OCI-LY7 (cell line): ENCODE results near the gene SIGLEC9.

Experiments
- EZH2phosphoT487 ChIP-seq: fragments of 200-600 bp; sonication (generic); IDR thresholded peaks from 2 replicates; pipeline ENCODE4 v1.6.1; 2018; ENCODE audit warnings: low read depth, borderline replicate concordance, mild to moderate bottlenecking, mixed run types, antibody characterized with exemption, low read length, moderate library complexity, mixed read lengths
- TF ChIP-seq, protein P1 (sequence below): fragments of 200-600 bp; sonication (generic); conservative IDR thresholded peaks from 2 replicates; pipeline ENCODE4 v1.5.1; 2014; ENCODE audit warnings: mild to moderate bottlenecking, antibody characterized with exemption, low read length, moderate library complexity, mixed read lengths

DNA sequence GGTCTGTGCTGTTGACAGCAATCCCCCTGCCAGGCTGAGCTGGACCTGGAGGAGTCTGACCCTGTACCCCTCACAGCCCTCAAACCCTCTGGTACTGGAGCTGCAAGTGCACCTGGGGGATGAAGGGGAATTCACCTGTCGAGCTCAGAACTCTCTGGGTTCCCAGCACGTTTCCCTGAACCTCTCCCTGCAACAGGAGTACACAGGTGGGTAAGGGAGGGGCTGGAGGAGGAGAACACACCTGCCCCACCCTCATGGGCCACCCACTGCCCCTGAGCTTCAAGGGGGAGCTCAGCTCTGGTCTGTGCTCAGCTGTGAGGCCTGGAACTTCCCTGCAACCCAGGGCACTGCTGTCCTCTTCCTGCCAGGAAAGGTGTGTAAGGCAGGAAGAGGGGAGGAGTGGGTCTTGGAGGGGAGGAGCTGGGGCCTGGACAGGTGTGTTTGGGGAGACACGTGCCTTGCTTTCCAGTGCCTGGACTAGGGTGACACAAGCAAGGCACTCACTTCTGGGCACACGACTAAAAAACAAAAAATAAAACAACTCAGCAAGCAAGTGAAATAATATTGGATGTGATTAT, 21.3 kb downstream of the SIGLEC9 start:
- TF ChIP-seq, protein P1, sequence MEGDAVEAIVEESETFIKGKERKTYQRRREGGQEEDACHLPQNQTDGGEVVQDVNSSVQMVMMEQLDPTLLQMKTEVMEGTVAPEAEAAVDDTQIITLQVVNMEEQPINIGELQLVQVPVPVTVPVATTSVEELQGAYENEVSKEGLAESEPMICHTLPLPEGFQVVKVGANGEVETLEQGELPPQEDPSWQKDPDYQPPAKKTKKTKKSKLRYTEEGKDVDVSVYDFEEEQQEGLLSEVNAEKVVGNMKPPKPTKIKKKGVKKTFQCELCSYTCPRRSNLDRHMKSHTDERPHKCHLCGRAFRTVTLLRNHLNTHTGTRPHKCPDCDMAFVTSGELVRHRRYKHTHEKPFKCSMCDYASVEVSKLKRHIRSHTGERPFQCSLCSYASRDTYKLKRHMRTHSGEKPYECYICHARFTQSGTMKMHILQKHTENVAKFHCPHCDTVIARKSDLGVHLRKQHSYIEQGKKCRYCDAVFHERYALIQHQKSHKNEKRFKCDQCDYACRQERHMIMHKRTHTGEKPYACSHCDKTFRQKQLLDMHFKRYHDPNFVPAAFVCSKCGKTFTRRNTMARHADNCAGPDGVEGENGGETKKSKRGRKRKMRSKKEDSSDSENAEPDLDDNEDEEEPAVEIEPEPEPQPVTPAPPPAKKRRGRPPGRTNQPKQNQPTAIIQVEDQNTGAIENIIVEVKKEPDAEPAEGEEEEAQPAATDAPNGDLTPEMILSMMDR = no peak
- no peak for TF ChIP-seq EZH2phosphoT487
